ENCODE measurements around the gene NAV2. TPM values are rescaled to one million over a fixed set of nuclear protein-coding genes. Genes with fewer than 3 reads are reported as not detected.

NAV2 gene
- total and polyA plus RNA-seq, 2 donors (not counting 1 experiment from before 2014, with no cell fraction given): 8.1 to 14.0 TPM

GRCh38 chr11:20027556-20028013, 314.9 kb downstream of the NAV2 start:
- TF ChIP-seq CTCF (conservative IDR thresholded peaks at IDR 0.05 in 1 of 2, IDR thresholded peaks at IDR 0.05 in 1 of 2; ENCODE audit: low read depth in 1 of 2, low read length in 2 of 2) (no peak), EZH2 (IDR thresholded peaks at IDR 0.05; ENCODE audit: low read length, missing control alignments) (no peak)
- Histone ChIP-seq H3K9me3 (ENCODE audit: control insufficient read depth, insufficient read depth, low read depth, low read length) (no peaks in the 10 kb centered on the region), H2AFZ (ENCODE audit: low read length) (no peak overlapping the region), H3K27me3 (ENCODE audit: control insufficient read depth, insufficient read depth, low read length) (no peaks in the 10 kb centered on the region), H3K4me1 (ENCODE audit: control insufficient read depth, extremely low read depth, insufficient read depth, low read length) (peaks cover 9% of the 10 kb centered on the region), H3K79me2 (ENCODE audit: control insufficient read depth, insufficient read depth, low read length) (peaks cover 5% of the 10 kb centered on the region), H4K20me1 (ENCODE audit: control insufficient read depth, extremely low read depth, insufficient read depth, low read length) (no peaks in the 10 kb centered on the region), H3K4me3 (replicated peaks in 1 of 4; ENCODE audit: control extremely low read depth in 1 of 4, insufficient read depth in 1 of 4, low read depth in 3 of 4, low read length in 4 of 4) (no peak overlapping the region), H3K4me2 (ENCODE audit: extremely low read depth, insufficient read depth, low read length) (no peak overlapping the region), H3K9ac (ENCODE audit: insufficient read depth, low read length) (no peak overlapping the region), H3K36me3 (ENCODE audit: control insufficient read depth, insufficient read depth, low read length) (no peaks in the 10 kb centered on the region), H3K27ac (ENCODE audit: insufficient read depth, low read length) (no peak overlapping the region)
- DNase-seq (ENCODE audit: low read depth in 2 of 2): peak in 1 of 2 donors; percentile 63

GRCh38 chr11:20029193-20029592, 316.6 kb downstream of the NAV2 start:
- H3K9ac ChIP-seq (ENCODE audit: insufficient read depth, low read length): no peak overlapping the region
- no peak overlapping the region for H3K27ac ChIP-seq (ENCODE audit: insufficient read depth, low read length)
- no peak for DNase-seq (ENCODE audit: low read depth in 2 of 2)
- TF ChIP-seq EZH2 (IDR thresholded peaks at IDR 0.05; ENCODE audit: low read length, missing control alignments) (no peak), CTCF (conservative IDR thresholded peaks at IDR 0.05 in 1 of 2, IDR thresholded peaks at IDR 0.05 in 1 of 2; ENCODE audit: low read depth in 1 of 2, low read length in 2 of 2) (no peak)
- H3K4me1 ChIP-seq (ENCODE audit: control insufficient read depth, extremely low read depth, insufficient read depth, low read length): peaks cover 9% of the 10 kb centered on the region
- H3K4me3 ChIP-seq (replicated peaks in 1 of 4; ENCODE audit: control extremely low read depth in 1 of 4, insufficient read depth in 1 of 4, low read depth in 3 of 4, low read length in 4 of 4): no peak overlapping the region
- no peaks in the 10 kb centered on the region for H4K20me1 ChIP-seq (ENCODE audit: control insufficient read depth, extremely low read depth, insufficient read depth, low read length)
- peaks cover 7% of the 10 kb centered on the region for H3K79me2 ChIP-seq (ENCODE audit: control insufficient read depth, insufficient read depth, low read length)
- H3K36me3 ChIP-seq (ENCODE audit: control insufficient read depth, insufficient read depth, low read length): no peaks in the 10 kb centered on the region
- no peaks in the 10 kb centered on the region for H3K27me3 ChIP-seq (ENCODE audit: control insufficient read depth, insufficient read depth, low read length)
- no peaks in the 10 kb centered on the region for H3K9me3 ChIP-seq (ENCODE audit: control insufficient read depth, insufficient read depth, low read depth, low read length)
- no peak overlapping the region for H3K4me2 ChIP-seq (ENCODE audit: extremely low read depth, insufficient read depth, low read length)
- no peak overlapping the region for H2AFZ ChIP-seq (ENCODE audit: low read length)

GRCh38 chr11:20030472-20030871, 317.8 kb downstream of the NAV2 start:
- H3K27me3 ChIP-seq (ENCODE audit: control insufficient read depth, insufficient read depth, low read length): no peaks in the 10 kb centered on the region
- no peaks in the 10 kb centered on the region for H4K20me1 ChIP-seq (ENCODE audit: control insufficient read depth, extremely low read depth, insufficient read depth, low read length)
- TF ChIP-seq CTCF (conservative IDR thresholded peaks at IDR 0.05 in 1 of 2, IDR thresholded peaks at IDR 0.05 in 1 of 2; ENCODE audit: low read depth in 1 of 2, low read length in 2 of 2) (no peak), EZH2 (IDR thresholded peaks at IDR 0.05; ENCODE audit: low read length, missing control alignments) (no peak)
- H3K4me2 ChIP-seq (ENCODE audit: extremely low read depth, insufficient read depth, low read length): no peak overlapping the region
- DNase-seq (ENCODE audit: low read depth in 2 of 2): no peak
- H3K79me2 ChIP-seq (ENCODE audit: control insufficient read depth, insufficient read depth, low read length): peaks cover 7% of the 10 kb centered on the region
- H3K27ac ChIP-seq (ENCODE audit: insufficient read depth, low read length): no peak overlapping the region
- peaks cover 15% of the 10 kb centered on the region for H3K4me1 ChIP-seq (ENCODE audit: control insufficient read depth, extremely low read depth, insufficient read depth, low read length)
- no peak overlapping the region for H3K9ac ChIP-seq (ENCODE audit: insufficient read depth, low read length)
- H3K9me3 ChIP-seq (ENCODE audit: control insufficient read depth, insufficient read depth, low read depth, low read length): no peaks in the 10 kb centered on the region
- H2AFZ ChIP-seq (ENCODE audit: low read length): no peak overlapping the region
- no peak overlapping the region for H3K4me3 ChIP-seq (replicated peaks in 1 of 4; ENCODE audit: control extremely low read depth in 1 of 4, insufficient read depth in 1 of 4, low read depth in 3 of 4, low read length in 4 of 4)
- no peaks in the 10 kb centered on the region for H3K36me3 ChIP-seq (ENCODE audit: control insufficient read depth, insufficient read depth, low read length)
